GM23248 (cell line): Measurements from ENCODE around the gene SLC15A3.

Experiments used
- EZH2 ChIP-seq: fragments of 200-600 bp; sonication (generic); IDR thresholded peaks from 2 replicates; pipeline ENCODE4 v1.6.1; 2018; ENCODE audit warnings: antibody characterized with exemption, mild to moderate bottlenecking; ENCODE audit not compliant: insufficient read depth, poor library complexity, severe bottlenecking
- EZH2phosphoT487 ChIP-seq: fragments of 200-600 bp; sonication (generic); IDR thresholded peaks from 2 replicates; pipeline ENCODE4 v1.6.1; 2018; ENCODE audit warnings: antibody characterized with exemption, moderate library complexity, mild to moderate bottlenecking, low read depth; ENCODE audit not compliant: insufficient read depth

DNA sequence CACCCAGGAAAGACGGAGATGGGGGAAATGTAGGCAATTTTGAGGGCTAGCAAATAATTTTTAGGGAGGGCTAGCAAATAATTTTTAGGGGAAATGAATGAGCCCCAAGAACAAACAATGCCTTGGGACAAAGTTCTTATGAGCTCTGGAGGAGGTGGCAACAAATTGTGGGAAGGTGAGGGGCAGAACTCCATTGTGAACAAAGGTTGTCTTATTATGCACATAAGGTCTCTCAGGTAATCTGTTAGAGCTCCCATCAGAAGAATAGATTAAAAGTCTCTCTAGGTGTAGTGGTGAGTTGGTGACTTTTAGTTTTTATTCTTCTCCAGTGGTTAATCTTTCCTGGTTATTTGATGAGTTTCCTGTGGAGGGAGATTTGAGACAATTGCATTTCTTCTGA is 43.2 kb downstream of the SLC15A3 start:
- TF ChIP-seq EZH2: no peak
- no peak for TF ChIP-seq EZH2phosphoT487
